Neural cell (in vitro differentiated cells): Measurements from ENCODE around the gene CTNNA1. TPM values are rescaled to one million over a fixed set of nuclear protein-coding genes. Genes with fewer than 3 reads are reported as not detected.

ENCODE experiments used
- H2AFZ ChIP-seq: fragments of 200-600, 300-800 bp; sonication (generic), shearing (Covaris generic); 2 replicates; pipeline ENCODE4 v1.6.0; 2014; ENCODE audit warnings: low read depth, mild to moderate bottlenecking, antibody characterized with exemption, low read length, moderate library complexity
- H3F3A ChIP-seq: fragments of 200-600 bp; shearing (Covaris generic); 2 replicates; pipeline ENCODE4 v1.6.1; 2016; ENCODE audit warnings: mild to moderate bottlenecking, moderate library complexity, mixed read lengths, antibody characterized with exemption, low read length; ENCODE audit not compliant: insufficient read depth, poor library complexity, severe bottlenecking
- H3K27ac ChIP-seq: fragments of 200-600, 300-800 bp; sonication (generic), shearing (Covaris generic); 2 replicates; pipeline ENCODE4 v1.5.1; 2014; ENCODE audit warnings: mild to moderate bottlenecking, low read length, moderate library complexity
- H3K27me3 ChIP-seq: fragments of 300-800, 200-600 bp; sonication (generic), shearing (Covaris generic); 2 replicates; pipeline ENCODE4 v1.6.0; 2014; ENCODE audit warnings: mild to moderate bottlenecking, low read depth, low read length, moderate library complexity; ENCODE audit not compliant: insufficient read depth
- H3K36me3 ChIP-seq: fragments of 300-800, 200-600 bp; sonication (generic), shearing (Covaris generic); 2 replicates; pipeline ENCODE4 v1.5.1; 2014; ENCODE audit warnings: mild to moderate bottlenecking, antibody characterized with exemption, low read length, moderate library complexity; ENCODE audit not compliant: insufficient read depth
- H3K4me2 ChIP-seq: fragments of 300-800, 200-600 bp; sonication (generic), shearing (Covaris generic); 2 replicates; pipeline ENCODE4 v1.6.0; 2014; ENCODE audit warnings: mild to moderate bottlenecking, low read length
- H3K4me3 ChIP-seq: fragments of 300-800, 200-600 bp; sonication (generic), shearing (Covaris generic); 2 replicates; pipeline ENCODE4 v1.5.1; 2014; ENCODE audit warnings: mild to moderate bottlenecking, low read length, moderate library complexity
- H3K79me2 ChIP-seq: fragments of 200-600 bp; shearing (Covaris generic); replicated peaks from 2 replicates; pipeline ENCODE4 v1.6.0; 2014; ENCODE audit warnings: mild to moderate bottlenecking, low read length, moderate library complexity; ENCODE audit not compliant: insufficient read depth
- H3K9ac ChIP-seq: fragments of 300-800, 200-600 bp; sonication (generic), shearing (Covaris generic); 2 replicates; pipeline ENCODE4 v1.6.1; 2016; ENCODE audit warnings: mild to moderate bottlenecking, low read length, mixed read lengths
- H3K9me2 ChIP-seq: fragments of 200-600 bp; shearing (Covaris generic); 2 replicates; pipeline ENCODE4 v1.6.1; 2016; ENCODE audit warnings: mild to moderate bottlenecking, low read length, mixed read lengths; ENCODE audit not compliant: insufficient read depth
- H3K9me3 ChIP-seq: fragments of 200-600, 300-800 bp; sonication (generic), shearing (Covaris generic); 2 replicates; pipeline ENCODE4 v1.6.1; 2016; ENCODE audit warnings: mild to moderate bottlenecking, mixed run types, low read length, moderate library complexity, mixed read lengths
- H4K20me1 ChIP-seq: fragments of 200-600 bp; shearing (Covaris generic); 2 replicates; pipeline ENCODE4 v1.6.1; 2016; ENCODE audit warnings: mild to moderate bottlenecking, mixed run types; ENCODE audit not compliant: insufficient read depth
- EP300 ChIP-seq: fragments of 450-650 bp; conservative IDR thresholded peaks from 2 replicates; pipeline ENCODE4 v1.6.1; 2014; ENCODE audit warnings: antibody characterized with exemption, mild to moderate bottlenecking, moderate library complexity; ENCODE audit not compliant: poor library complexity, severe bottlenecking
- EZH2 ChIP-seq: fragments of 200-600, 300-800 bp; shearing (Covaris generic), sonication (generic); IDR thresholded peaks from 2 replicates; pipeline ENCODE4 v1.6.1; 2014; ENCODE audit warnings: antibody characterized with exemption, low read length, borderline replicate concordance, mild to moderate bottlenecking; ENCODE audit not compliant: insufficient read depth, poor library complexity, severe bottlenecking
- MXI1 ChIP-seq: fragments of 450-650 bp; conservative IDR thresholded peaks from 2 replicates; pipeline ENCODE4 v1.6.1; 2014; ENCODE audit warnings: antibody characterized with exemption, mild to moderate bottlenecking; ENCODE audit not compliant: poor library complexity, severe bottlenecking
- POLR2AphosphoS5 ChIP-seq: IDR thresholded peaks from 2 replicates; pipeline ENCODE4 v1.6.1; 2012
- RAD21 ChIP-seq: fragments of 450-650 bp; conservative IDR thresholded peaks from 2 replicates; pipeline ENCODE4 v1.6.1; 2014; ENCODE audit warnings: antibody characterized with exemption, mild to moderate bottlenecking, moderate library complexity
- SMC3 ChIP-seq: fragments of 450-650 bp; conservative IDR thresholded peaks from 2 replicates; pipeline ENCODE4 v1.6.1; 2014; ENCODE audit warnings: antibody characterized with exemption, mild to moderate bottlenecking, moderate library complexity; ENCODE audit not compliant: poor library complexity
- TAF1 ChIP-seq: IDR thresholded peaks from 2 replicates; pipeline ENCODE4 v1.6.1; 2012; ENCODE audit warnings: low read depth
- polyA plus RNA-seq: library from polyadenylated mRNA; depleted of rRNA; stranded (reverse); fragments of >200 nt; gene quantifications from 2 replicates; pipeline ENCODE4 v1.2.3, GENCODE V29; 2014
- TF ChIP-seq, protein P1 (sequence below): IDR thresholded peaks from 2 replicates; pipeline ENCODE4 v1.6.1; 2012; ENCODE audit warnings: borderline replicate concordance
- TF ChIP-seq, protein P2 (sequence below): fragments of 450-650 bp; IDR thresholded peaks from 2 replicates; pipeline ENCODE4 v1.5.1; 2014; ENCODE audit warnings: antibody characterized with exemption, mild to moderate bottlenecking, moderate library complexity; ENCODE audit not compliant: poor library complexity, severe bottlenecking

Gene CTNNA1
- polyA plus RNA-seq, 1 donor from 2014 or later = 87.9 TPM

DNA sequence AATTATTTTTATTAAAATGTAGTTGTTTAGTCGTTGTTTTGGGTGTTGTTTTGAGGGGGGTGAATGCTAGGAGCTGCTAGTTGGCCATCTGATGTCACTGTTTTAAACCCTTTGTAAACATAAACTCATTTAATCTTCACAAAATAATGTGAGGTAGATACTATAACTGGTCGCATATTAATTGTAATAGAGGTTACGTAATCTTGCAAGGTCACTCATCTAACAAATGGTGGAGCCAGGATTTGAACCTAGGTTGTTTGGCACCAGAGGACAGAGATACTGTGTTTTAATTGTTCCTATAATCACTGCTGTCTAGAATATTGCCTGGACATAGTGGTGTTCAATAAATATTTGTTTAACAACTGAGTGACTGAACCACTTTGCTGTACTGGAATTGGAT, 67.5 kb downstream of the CTNNA1 start:
- H3K9me3 ChIP-seq = no peaks in the 10 kb centered on the region

DNA sequence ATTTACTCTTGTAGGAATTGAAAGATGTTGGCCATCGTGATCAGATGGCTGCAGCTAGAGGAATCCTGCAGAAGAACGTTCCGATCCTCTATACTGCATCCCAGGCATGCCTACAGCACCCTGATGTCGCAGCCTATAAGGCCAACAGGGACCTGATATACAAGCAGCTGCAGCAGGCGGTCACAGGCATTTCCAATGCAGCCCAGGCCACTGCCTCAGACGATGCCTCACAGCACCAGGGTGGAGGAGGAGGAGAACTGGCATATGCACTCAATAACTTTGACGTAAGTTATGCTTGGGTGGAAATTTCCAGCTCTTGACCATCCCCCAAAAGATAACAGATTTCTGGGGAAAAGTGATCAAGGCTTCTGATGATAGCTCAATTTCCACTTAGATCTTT, 71.3 kb downstream of the CTNNA1 start:
- no peak overlapping the region for H3K27ac ChIP-seq
- H3K4me2 ChIP-seq = no peak overlapping the region
- TF ChIP-seq, protein P1, sequence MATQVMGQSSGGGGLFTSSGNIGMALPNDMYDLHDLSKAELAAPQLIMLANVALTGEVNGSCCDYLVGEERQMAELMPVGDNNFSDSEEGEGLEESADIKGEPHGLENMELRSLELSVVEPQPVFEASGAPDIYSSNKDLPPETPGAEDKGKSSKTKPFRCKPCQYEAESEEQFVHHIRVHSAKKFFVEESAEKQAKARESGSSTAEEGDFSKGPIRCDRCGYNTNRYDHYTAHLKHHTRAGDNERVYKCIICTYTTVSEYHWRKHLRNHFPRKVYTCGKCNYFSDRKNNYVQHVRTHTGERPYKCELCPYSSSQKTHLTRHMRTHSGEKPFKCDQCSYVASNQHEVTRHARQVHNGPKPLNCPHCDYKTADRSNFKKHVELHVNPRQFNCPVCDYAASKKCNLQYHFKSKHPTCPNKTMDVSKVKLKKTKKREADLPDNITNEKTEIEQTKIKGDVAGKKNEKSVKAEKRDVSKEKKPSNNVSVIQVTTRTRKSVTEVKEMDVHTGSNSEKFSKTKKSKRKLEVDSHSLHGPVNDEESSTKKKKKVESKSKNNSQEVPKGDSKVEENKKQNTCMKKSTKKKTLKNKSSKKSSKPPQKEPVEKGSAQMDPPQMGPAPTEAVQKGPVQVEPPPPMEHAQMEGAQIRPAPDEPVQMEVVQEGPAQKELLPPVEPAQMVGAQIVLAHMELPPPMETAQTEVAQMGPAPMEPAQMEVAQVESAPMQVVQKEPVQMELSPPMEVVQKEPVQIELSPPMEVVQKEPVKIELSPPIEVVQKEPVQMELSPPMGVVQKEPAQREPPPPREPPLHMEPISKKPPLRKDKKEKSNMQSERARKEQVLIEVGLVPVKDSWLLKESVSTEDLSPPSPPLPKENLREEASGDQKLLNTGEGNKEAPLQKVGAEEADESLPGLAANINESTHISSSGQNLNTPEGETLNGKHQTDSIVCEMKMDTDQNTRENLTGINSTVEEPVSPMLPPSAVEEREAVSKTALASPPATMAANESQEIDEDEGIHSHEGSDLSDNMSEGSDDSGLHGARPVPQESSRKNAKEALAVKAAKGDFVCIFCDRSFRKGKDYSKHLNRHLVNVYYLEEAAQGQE = no peak
- TF ChIP-seq POLR2AphosphoS5 = no peak
- TF ChIP-seq EP300 = no peak
- TF ChIP-seq RAD21 = no peak
- no peak for TF ChIP-seq TAF1
- no peak for TF ChIP-seq MXI1
- TF ChIP-seq EZH2 = no peak
- no peak for TF ChIP-seq SMC3
- TF ChIP-seq, protein P2, sequence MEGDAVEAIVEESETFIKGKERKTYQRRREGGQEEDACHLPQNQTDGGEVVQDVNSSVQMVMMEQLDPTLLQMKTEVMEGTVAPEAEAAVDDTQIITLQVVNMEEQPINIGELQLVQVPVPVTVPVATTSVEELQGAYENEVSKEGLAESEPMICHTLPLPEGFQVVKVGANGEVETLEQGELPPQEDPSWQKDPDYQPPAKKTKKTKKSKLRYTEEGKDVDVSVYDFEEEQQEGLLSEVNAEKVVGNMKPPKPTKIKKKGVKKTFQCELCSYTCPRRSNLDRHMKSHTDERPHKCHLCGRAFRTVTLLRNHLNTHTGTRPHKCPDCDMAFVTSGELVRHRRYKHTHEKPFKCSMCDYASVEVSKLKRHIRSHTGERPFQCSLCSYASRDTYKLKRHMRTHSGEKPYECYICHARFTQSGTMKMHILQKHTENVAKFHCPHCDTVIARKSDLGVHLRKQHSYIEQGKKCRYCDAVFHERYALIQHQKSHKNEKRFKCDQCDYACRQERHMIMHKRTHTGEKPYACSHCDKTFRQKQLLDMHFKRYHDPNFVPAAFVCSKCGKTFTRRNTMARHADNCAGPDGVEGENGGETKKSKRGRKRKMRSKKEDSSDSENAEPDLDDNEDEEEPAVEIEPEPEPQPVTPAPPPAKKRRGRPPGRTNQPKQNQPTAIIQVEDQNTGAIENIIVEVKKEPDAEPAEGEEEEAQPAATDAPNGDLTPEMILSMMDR = no peak
- no peaks in the 10 kb centered on the region for H3K9me2 ChIP-seq
- H3K9ac ChIP-seq = no peak overlapping the region
- H3K9me3 ChIP-seq = no peaks in the 10 kb centered on the region
- no peaks in the 10 kb centered on the region for H3K36me3 ChIP-seq
- H3K27me3 ChIP-seq = no peaks in the 10 kb centered on the region
- peaks cover 11% of the 10 kb centered on the region for H3K79me2 ChIP-seq
- no peak overlapping the region for H2AFZ ChIP-seq
- no peak overlapping the region for H3K4me3 ChIP-seq
- no peaks in the 10 kb centered on the region for H4K20me1 ChIP-seq
- H3F3A ChIP-seq = no peaks in the 10 kb centered on the region

More for the DNA sequence above, 67.5 kb downstream of the CTNNA1 start:
- H3K27ac ChIP-seq = no peak overlapping the region
- no peak overlapping the region for H3K4me2 ChIP-seq
- H3K9ac ChIP-seq = no peak overlapping the region
- no peaks in the 10 kb centered on the region for H4K20me1 ChIP-seq
- no peak overlapping the region for H2AFZ ChIP-seq
- H3K36me3 ChIP-seq = no peaks in the 10 kb centered on the region
- H3K4me3 ChIP-seq = no peak overlapping the region
- no peaks in the 10 kb centered on the region for H3K9me2 ChIP-seq
- TF ChIP-seq EP300 = no peak
- TF ChIP-seq EZH2 = no peak
- TF ChIP-seq, protein P2 = no peak
- TF ChIP-seq TAF1 = no peak
- TF ChIP-seq, protein P1 = no peak
- no peak for TF ChIP-seq SMC3
- no peaks in the 10 kb centered on the region for H3F3A ChIP-seq
- peaks cover 18% of the 10 kb centered on the region for H3K79me2 ChIP-seq
- H3K27me3 ChIP-seq = no peaks in the 10 kb centered on the region
